GM19468 (cell line): ENCODE data around the gene PPP2R2B.

Experiments used
- ATAC-seq: cut with Tn5 transposase; IDR thresholded peaks from one replicate; pipeline ENCODE4 v1.9.1; 2021; ENCODE audit warnings: mild to moderate bottlenecking, moderate library complexity, moderate number of reproducible peaks; ENCODE audit not compliant: unreplicated experiment; ENCODE audit errors: extremely low read depth

Gene PPP2R2B

GRCh38 chr5:146716636-146717035 is 161.9 kb downstream of the PPP2R2B start:
- ATAC-seq = no peak

GRCh38 chr5:146710348-146710747 is 168.2 kb downstream of the PPP2R2B start:
- no peak for ATAC-seq

GRCh38 chr5:146707316-146707715 is 171.2 kb downstream of the PPP2R2B start:
- no peak for ATAC-seq

- no peak for ATAC-seq
These were observed 172.1 kb downstream of the PPP2R2B start for GRCh38 chr5:146706321-146706972.

- ATAC-seq = no peak
These were observed 173.4 kb downstream of the PPP2R2B start for GRCh38 chr5:146704949-146705665.

GRCh38 chr5:146703899-146704298 is 174.7 kb downstream of the PPP2R2B start:
- ATAC-seq = no peak

GRCh38 chr5:146703499-146703898 is 175.1 kb downstream of the PPP2R2B start:
- ATAC-seq = no peak

- no peak for ATAC-seq
These were observed 178.7 kb downstream of the PPP2R2B start for GRCh38 chr5:146699664-146700418.

GRCh38 chr5:146699138-146699537 is 179.4 kb downstream of the PPP2R2B start:
- no peak for ATAC-seq

- no peak for ATAC-seq
These were observed 179.9 kb downstream of the PPP2R2B start for GRCh38 chr5:146698651-146699050.

GRCh38 chr5:146697211-146697610 is 181.3 kb downstream of the PPP2R2B start:
- no peak for ATAC-seq

- ATAC-seq = no peak
These were observed 182.9 kb downstream of the PPP2R2B start for GRCh38 chr5:146695646-146696045.

- ATAC-seq = no peak
These were observed 187.6 kb downstream of the PPP2R2B start for GRCh38 chr5:146690880-146691355.

- ATAC-seq = no peak
These were observed 190.9 kb downstream of the PPP2R2B start for GRCh38 chr5:146687630-146688029.

- ATAC-seq = no peak
These were observed 194.7 kb downstream of the PPP2R2B start for GRCh38 chr5:146683861-146684260.

GRCh38 chr5:146682899-146683532 is 195.5 kb downstream of the PPP2R2B start:
- ATAC-seq = no peak

- ATAC-seq = no peak
These were observed 196.9 kb downstream of the PPP2R2B start for GRCh38 chr5:146681585-146682105.

- ATAC-seq = no peak
These were observed 197.5 kb downstream of the PPP2R2B start for GRCh38 chr5:146680846-146681584.

GRCh38 chr5:146675636-146676035 is 202.9 kb downstream of the PPP2R2B start:
- peak; percentile 62 for ATAC-seq

GRCh38 chr5:146672866-146673265 is 205.7 kb downstream of the PPP2R2B start:
- ATAC-seq = no peak
